ENCODE data around the gene CABS1. TPM values are rescaled to one million over a fixed set of nuclear protein-coding genes. Genes with fewer than 3 reads are reported as not detected.

CABS1 gene
- total RNA-seq, 1 experiment from 2014 or later = not detected

DNA sequence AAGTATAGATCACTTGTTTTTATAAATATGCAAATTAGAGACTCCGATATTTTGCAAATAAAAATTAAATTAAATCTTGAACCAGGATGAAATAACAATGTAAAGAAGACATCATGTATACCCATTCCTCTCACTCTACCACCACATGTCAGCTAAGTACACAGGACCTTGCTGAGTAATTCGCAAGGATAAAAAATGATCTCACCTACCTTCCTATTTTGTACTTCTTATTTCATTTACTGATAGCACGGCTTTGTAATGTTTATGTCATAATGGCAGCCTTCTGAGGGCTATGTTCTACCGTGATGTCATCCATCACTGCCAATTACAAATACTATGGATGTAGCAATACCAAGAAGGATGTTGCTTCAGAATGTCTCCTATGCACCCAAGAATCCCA is 37.2 kb downstream of the CABS1 start:
- TF ChIP-seq, protein P1, sequence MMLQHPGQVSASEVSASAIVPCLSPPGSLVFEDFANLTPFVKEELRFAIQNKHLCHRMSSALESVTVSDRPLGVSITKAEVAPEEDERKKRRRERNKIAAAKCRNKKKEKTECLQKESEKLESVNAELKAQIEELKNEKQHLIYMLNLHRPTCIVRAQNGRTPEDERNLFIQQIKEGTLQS (CRISPR knock-in tag; conservative IDR thresholded peaks at IDR 0.05) = no peak
- TF ChIP-seq, protein P2, sequence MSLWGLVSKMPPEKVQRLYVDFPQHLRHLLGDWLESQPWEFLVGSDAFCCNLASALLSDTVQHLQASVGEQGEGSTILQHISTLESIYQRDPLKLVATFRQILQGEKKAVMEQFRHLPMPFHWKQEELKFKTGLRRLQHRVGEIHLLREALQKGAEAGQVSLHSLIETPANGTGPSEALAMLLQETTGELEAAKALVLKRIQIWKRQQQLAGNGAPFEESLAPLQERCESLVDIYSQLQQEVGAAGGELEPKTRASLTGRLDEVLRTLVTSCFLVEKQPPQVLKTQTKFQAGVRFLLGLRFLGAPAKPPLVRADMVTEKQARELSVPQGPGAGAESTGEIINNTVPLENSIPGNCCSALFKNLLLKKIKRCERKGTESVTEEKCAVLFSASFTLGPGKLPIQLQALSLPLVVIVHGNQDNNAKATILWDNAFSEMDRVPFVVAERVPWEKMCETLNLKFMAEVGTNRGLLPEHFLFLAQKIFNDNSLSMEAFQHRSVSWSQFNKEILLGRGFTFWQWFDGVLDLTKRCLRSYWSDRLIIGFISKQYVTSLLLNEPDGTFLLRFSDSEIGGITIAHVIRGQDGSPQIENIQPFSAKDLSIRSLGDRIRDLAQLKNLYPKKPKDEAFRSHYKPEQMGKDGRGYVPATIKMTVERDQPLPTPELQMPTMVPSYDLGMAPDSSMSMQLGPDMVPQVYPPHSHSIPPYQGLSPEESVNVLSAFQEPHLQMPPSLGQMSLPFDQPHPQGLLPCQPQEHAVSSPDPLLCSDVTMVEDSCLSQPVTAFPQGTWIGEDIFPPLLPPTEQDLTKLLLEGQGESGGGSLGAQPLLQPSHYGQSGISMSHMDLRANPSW (CRISPR knock-in tag; conservative IDR thresholded peaks at IDR 0.05; ENCODE audit: low read depth) = no peak
- TF ChIP-seq FOXP1 (CRISPR knock-in tag; IDR thresholded peaks at IDR 0.05; ENCODE audit: borderline replicate concordance) (no peak), ESRRA (CRISPR knock-in tag; IDR thresholded peaks at IDR 0.05; ENCODE audit: borderline replicate concordance) (no peak), TCF7 (CRISPR knock-in tag; IDR thresholded peaks at IDR 0.05; ENCODE audit: low read depth) (no peak), FOXK1 (CRISPR knock-in tag; IDR thresholded peaks at IDR 0.05) (no peak), FOXJ3 (CRISPR knock-in tag; IDR thresholded peaks at IDR 0.05; ENCODE audit: borderline replicate concordance) (no peak), IRF2 (CRISPR knock-in tag; IDR thresholded peaks at IDR 0.05; ENCODE audit: borderline replicate concordance, low read depth) (no peak)
- TF ChIP-seq, protein P3, sequence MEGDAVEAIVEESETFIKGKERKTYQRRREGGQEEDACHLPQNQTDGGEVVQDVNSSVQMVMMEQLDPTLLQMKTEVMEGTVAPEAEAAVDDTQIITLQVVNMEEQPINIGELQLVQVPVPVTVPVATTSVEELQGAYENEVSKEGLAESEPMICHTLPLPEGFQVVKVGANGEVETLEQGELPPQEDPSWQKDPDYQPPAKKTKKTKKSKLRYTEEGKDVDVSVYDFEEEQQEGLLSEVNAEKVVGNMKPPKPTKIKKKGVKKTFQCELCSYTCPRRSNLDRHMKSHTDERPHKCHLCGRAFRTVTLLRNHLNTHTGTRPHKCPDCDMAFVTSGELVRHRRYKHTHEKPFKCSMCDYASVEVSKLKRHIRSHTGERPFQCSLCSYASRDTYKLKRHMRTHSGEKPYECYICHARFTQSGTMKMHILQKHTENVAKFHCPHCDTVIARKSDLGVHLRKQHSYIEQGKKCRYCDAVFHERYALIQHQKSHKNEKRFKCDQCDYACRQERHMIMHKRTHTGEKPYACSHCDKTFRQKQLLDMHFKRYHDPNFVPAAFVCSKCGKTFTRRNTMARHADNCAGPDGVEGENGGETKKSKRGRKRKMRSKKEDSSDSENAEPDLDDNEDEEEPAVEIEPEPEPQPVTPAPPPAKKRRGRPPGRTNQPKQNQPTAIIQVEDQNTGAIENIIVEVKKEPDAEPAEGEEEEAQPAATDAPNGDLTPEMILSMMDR (IDR thresholded peaks at IDR 0.05) = no peak
- TF ChIP-seq, protein P4, sequence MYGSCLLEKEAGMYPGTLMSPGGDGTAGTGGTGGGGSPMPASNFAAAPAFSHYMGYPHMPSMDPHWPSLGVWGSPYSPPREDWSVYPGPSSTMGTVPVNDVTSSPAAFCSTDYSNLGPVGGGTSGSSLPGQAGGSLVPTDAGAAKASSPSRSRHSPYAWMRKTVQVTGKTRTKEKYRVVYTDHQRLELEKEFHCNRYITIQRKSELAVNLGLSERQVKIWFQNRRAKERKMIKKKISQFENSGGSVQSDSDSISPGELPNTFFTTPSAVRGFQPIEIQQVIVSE (CRISPR knock-in tag; IDR thresholded peaks at IDR 0.05; ENCODE audit: borderline replicate concordance) = no peak
- TF ChIP-seq, protein P5, sequence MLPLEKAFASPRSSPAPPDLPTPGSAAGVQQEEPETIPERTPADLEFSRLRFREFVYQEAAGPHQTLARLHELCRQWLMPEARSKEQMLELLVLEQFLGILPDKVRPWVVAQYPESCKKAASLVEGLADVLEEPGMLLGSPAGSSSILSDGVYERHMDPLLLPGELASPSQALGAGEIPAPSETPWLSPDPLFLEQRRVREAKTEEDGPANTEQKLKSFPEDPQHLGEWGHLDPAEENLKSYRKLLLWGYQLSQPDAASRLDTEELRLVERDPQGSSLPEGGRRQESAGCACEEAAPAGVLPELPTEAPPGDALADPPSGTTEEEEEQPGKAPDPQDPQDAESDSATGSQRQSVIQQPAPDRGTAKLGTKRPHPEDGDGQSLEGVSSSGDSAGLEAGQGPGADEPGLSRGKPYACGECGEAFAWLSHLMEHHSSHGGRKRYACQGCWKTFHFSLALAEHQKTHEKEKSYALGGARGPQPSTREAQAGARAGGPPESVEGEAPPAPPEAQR (CRISPR knock-in tag; IDR thresholded peaks at IDR 0.05) = no peak
- ATAC-seq (no peak), DNase-seq (ENCODE audit: low spot score) (no peak)
- POLR2A ChIA-PET = no interaction called here
- H3K36me3 Mint-ChIP-seq = no peaks in the 10 kb centered on the region
- no peak overlapping the region for H3K27ac Mint-ChIP-seq
- no peaks in the 10 kb centered on the region for H3K27me3 Mint-ChIP-seq (ENCODE audit: low read depth)
- CTCF ChIA-PET = no interaction called here
- H3K4me1 Mint-ChIP-seq = peaks cover 7% of the 10 kb centered on the region
- peaks cover 7% of the 10 kb centered on the region for H3K9me3 Mint-ChIP-seq
- no peak overlapping the region for H3K4me3 Mint-ChIP-seq

DNA sequence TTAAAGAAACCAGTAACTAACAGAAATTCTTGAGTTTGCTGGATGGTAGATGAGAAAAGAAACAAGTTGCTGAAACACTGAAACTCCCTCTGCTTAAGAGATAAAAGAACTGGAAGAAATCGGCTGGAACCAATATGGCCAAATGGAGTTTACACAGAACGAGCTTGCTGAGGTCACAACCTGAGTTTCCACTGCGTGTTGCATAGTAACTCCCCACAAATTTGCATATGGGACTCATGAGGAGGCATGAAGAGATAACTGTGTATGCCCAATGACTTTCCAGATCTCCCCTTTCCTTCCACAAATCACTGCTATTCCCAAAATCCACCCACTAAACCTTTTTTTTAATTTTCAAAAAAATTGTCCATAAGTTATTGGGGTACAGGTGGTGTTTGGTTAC is 38.0 kb downstream of the CABS1 start:
- DNase-seq (ENCODE audit: low spot score) = no peak
- Mint-ChIP-seq H3K27me3 (ENCODE audit: low read depth) (no peaks in the 10 kb centered on the region), H3K4me1 (peaks cover 7% of the 10 kb centered on the region), H3K4me3 (no peak overlapping the region), H3K27ac (no peak overlapping the region), H3K9me3 (peaks cover 7% of the 10 kb centered on the region), H3K36me3 (no peaks in the 10 kb centered on the region)
- CTCF ChIA-PET = no interaction called here
- POLR2A ChIA-PET = no interaction called here
- ATAC-seq = no peak
- TF ChIP-seq JAZF1 (CRISPR knock-in tag; IDR thresholded peaks at IDR 0.05) (no peak), NR1H2 (CRISPR knock-in tag; IDR thresholded peaks at IDR 0.05) (no peak), RORB (CRISPR knock-in tag; IDR thresholded peaks at IDR 0.05) (no peak), MXD4 (CRISPR knock-in tag; IDR thresholded peaks at IDR 0.05; ENCODE audit: borderline replicate concordance) (no peak), TP53 (CRISPR knock-in tag; IDR thresholded peaks at IDR 0.05) (no peak), CREM (CRISPR knock-in tag; IDR thresholded peaks at IDR 0.05) (no peak), ZNF232 (CRISPR knock-in tag; IDR thresholded peaks at IDR 0.05) (no peak), FOXJ3 (CRISPR knock-in tag; IDR thresholded peaks at IDR 0.05; ENCODE audit: borderline replicate concordance) (no peak), EMX1 (CRISPR knock-in tag; IDR thresholded peaks at IDR 0.05) (no peak), MYBL2 (CRISPR knock-in tag; IDR thresholded peaks at IDR 0.05) (no peak)
- TF ChIP-seq, protein P4 (CRISPR knock-in tag; IDR thresholded peaks at IDR 0.05; ENCODE audit: borderline replicate concordance) = no peak
- TF ChIP-seq, protein P2 (CRISPR knock-in tag; conservative IDR thresholded peaks at IDR 0.05; ENCODE audit: low read depth) = no peak
- TF ChIP-seq, protein P6, sequence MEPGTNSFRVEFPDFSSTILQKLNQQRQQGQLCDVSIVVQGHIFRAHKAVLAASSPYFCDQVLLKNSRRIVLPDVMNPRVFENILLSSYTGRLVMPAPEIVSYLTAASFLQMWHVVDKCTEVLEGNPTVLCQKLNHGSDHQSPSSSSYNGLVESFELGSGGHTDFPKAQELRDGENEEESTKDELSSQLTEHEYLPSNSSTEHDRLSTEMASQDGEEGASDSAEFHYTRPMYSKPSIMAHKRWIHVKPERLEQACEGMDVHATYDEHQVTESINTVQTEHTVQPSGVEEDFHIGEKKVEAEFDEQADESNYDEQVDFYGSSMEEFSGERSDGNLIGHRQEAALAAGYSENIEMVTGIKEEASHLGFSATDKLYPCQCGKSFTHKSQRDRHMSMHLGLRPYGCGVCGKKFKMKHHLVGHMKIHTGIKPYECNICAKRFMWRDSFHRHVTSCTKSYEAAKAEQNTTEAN (CRISPR knock-in tag; IDR thresholded peaks at IDR 0.05) = no peak
- TF ChIP-seq, protein P7, sequence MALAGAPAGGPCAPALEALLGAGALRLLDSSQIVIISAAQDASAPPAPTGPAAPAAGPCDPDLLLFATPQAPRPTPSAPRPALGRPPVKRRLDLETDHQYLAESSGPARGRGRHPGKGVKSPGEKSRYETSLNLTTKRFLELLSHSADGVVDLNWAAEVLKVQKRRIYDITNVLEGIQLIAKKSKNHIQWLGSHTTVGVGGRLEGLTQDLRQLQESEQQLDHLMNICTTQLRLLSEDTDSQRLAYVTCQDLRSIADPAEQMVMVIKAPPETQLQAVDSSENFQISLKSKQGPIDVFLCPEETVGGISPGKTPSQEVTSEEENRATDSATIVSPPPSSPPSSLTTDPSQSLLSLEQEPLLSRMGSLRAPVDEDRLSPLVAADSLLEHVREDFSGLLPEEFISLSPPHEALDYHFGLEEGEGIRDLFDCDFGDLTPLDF (CRISPR knock-in tag; IDR thresholded peaks at IDR 0.05) = no peak
